Fibroblast of lung (primary cell): ENCODE results near the gene TMEM123. TPM values are rescaled to one million over a fixed set of nuclear protein-coding genes. Genes with fewer than 3 reads are reported as not detected.
"Not testable (repeated sequence)": the region's sequence is repeated elsewhere in the genome, so short reads cannot be mapped to it uniquely, and the experiment has no call there.

Source experiments
- DNase-seq, 2 donors: peaks; one replicate each; pipeline versions ENCODE4 v3.0.0 to v3.0.0-alpha.2; 2010; ENCODE audit warnings: low read depth in 2 of 2
- H2AFZ ChIP-seq: 2 replicates; pipeline ENCODE4 v1.5.1; 2012; ENCODE audit warnings: low read length, control low read depth, inconsistent platforms
- H3K27ac ChIP-seq: 2 replicates; pipeline ENCODE4 v1.5.1; 2011; ENCODE audit warnings: low read length, control low read depth; ENCODE audit not compliant: insufficient read depth
- H3K27me3 ChIP-seq: 2 replicates; pipeline ENCODE4 v1.5.1; 2011; ENCODE audit warnings: mild to moderate bottlenecking, low read length; ENCODE audit not compliant: control insufficient read depth, insufficient read depth
- H3K36me3 ChIP-seq: 2 replicates; pipeline ENCODE4 v1.5.1; 2011; ENCODE audit warnings: low read length; ENCODE audit not compliant: control insufficient read depth, insufficient read depth
- H3K4me1 ChIP-seq: 2 replicates; pipeline ENCODE4 v1.5.1; 2011; ENCODE audit warnings: low read length; ENCODE audit not compliant: control insufficient read depth, insufficient read depth; ENCODE audit errors: extremely low read depth
- H3K4me2 ChIP-seq: 2 replicates; pipeline ENCODE4 v1.5.1; 2011; ENCODE audit warnings: low read length, control low read depth; ENCODE audit not compliant: insufficient read depth; ENCODE audit errors: extremely low read depth
- H3K4me3 ChIP-seq, 4 experiments: fragments of 200-600 bp in 1 of 4; sonication (generic) in 1 of 4; replicated peaks in 1 of 4; 2 replicates each; pipeline ENCODE4 v1.5.1; 2011 to 2016; ENCODE audit warnings: low read length in 4 of 4, low read depth in 3 of 4, mild to moderate bottlenecking in 3 of 4, control low read depth in 2 of 4, inconsistent platforms in 1 of 4, mixed read lengths in 1 of 4; ENCODE audit not compliant: insufficient read depth in 1 of 4; ENCODE audit errors: control extremely low read depth in 1 of 4
- H3K79me2 ChIP-seq: 2 replicates; pipeline ENCODE4 v1.5.1; 2012; ENCODE audit warnings: mild to moderate bottlenecking, low read length, inconsistent platforms; ENCODE audit not compliant: control insufficient read depth, insufficient read depth
- H3K9ac ChIP-seq: 2 replicates; pipeline ENCODE4 v1.5.1; 2011; ENCODE audit warnings: mild to moderate bottlenecking, low read length, control low read depth; ENCODE audit not compliant: insufficient read depth
- H3K9me3 ChIP-seq: 2 replicates; pipeline ENCODE4 v1.5.1; 2012; ENCODE audit warnings: low read depth, low read length; ENCODE audit not compliant: control insufficient read depth, insufficient read depth
- H4K20me1 ChIP-seq: 2 replicates; pipeline ENCODE4 v1.5.1; 2011; ENCODE audit warnings: low read length; ENCODE audit not compliant: control insufficient read depth, insufficient read depth; ENCODE audit errors: extremely low read depth
- CTCF ChIP-seq, 2 donors: IDR thresholded peaks in 1 of 2; conservative IDR thresholded peaks in 1 of 2; 1 replicate in 1 of 2; 2 replicates in 1 of 2; pipeline ENCODE4 v1.5.1; 2011 to 2012; ENCODE audit warnings: low read length in 2 of 2, control low read depth in 1 of 2, inconsistent platforms in 1 of 2, low read depth in 1 of 2, mild to moderate bottlenecking in 1 of 2
- EZH2 ChIP-seq: IDR thresholded peaks from 2 replicates; pipeline ENCODE4 v1.5.1; 2012; ENCODE audit warnings: low read length, control low read depth, mild to moderate bottlenecking; ENCODE audit errors: missing control alignments
- polyA plus RNA-seq, 2 donors: library from polyadenylated mRNA; depleted of rRNA in 1 of 2; stranded (reverse) in 1 of 2; unstranded in 1 of 2; fragments of >200 nt; gene quantifications; 2 replicates each; pipeline ENCODE4 v1.2.1, GENCODE V29; 2011 to 2012; ENCODE audit warnings: missing spikeins in 1 of 2
- total RNA-seq: library from RNA; depleted of rRNA; stranded (reverse); fragments of >200 nt; gene quantifications from 2 replicates; pipeline ENCODE4 v1.2.1, GENCODE V29; 2014

Gene TMEM123
- total and polyA plus RNA-seq, 2 donors (not counting 1 experiment from before 2014, with no cell fraction given), result 127 to 355 TPM

GRCh38 chr11:102375720-102376399 is 76.7 kb downstream of the TMEM123 start:
- Histone ChIP-seq H3K36me3 (no peaks in the 10 kb centered on the region), H3K79me2 (peaks cover 16% of the 10 kb centered on the region), H2AFZ (no peak overlapping the region), H3K4me1 (no peaks in the 10 kb centered on the region), H3K4me2 (no peak overlapping the region), H4K20me1 (no peaks in the 10 kb centered on the region), H3K9me3 (no peaks in the 10 kb centered on the region), H3K27me3 (no peaks in the 10 kb centered on the region), H3K27ac (no peak overlapping the region), H3K4me3 (no peak overlapping the region), H3K9ac (no peak overlapping the region)
- peak in 1 of 2 donors; percentile 6 for DNase-seq
- no peak for TF ChIP-seq EZH2
- no peak for TF ChIP-seq CTCF (conservative IDR thresholded peaks at IDR 0.05 in 1 of 2, IDR thresholded peaks at IDR 0.05 in 1 of 2; ENCODE audit: low read depth in 1 of 2, low read length in 2 of 2)

- peaks cover 16% of the 10 kb centered on the region for H3K79me2 ChIP-seq
- H3K4me1 ChIP-seq, H3K4me2 ChIP-seq, H3K9me3 ChIP-seq, H3K9ac ChIP-seq, H3K36me3 ChIP-seq, DNase-seq, H3K4me3 ChIP-seq, H3K27me3 ChIP-seq, H2AFZ ChIP-seq, H4K20me1 ChIP-seq, H3K27ac ChIP-seq: not testable (repeated sequence)
These were observed 77.7 kb downstream of the TMEM123 start for GRCh38 chr11:102374633-102375424.

GRCh38 chr11:102368472-102368871 is 84.1 kb downstream of the TMEM123 start:
- Histone ChIP-seq H3K36me3 (no peaks in the 10 kb centered on the region), H3K79me2 (peaks cover 11% of the 10 kb centered on the region), H3K9ac (no peak overlapping the region), H3K9me3 (no peaks in the 10 kb centered on the region), H3K27me3 (no peaks in the 10 kb centered on the region), H3K27ac (no peak overlapping the region), H4K20me1 (no peaks in the 10 kb centered on the region), H2AFZ (no peak overlapping the region), H3K4me2 (no peak overlapping the region), H3K4me3 (no peak overlapping the region), H3K4me1 (no peaks in the 10 kb centered on the region)
- TF ChIP-seq EZH2, result no peak
- TF ChIP-seq CTCF (conservative IDR thresholded peaks at IDR 0.05 in 1 of 2, IDR thresholded peaks at IDR 0.05 in 1 of 2; ENCODE audit: low read depth in 1 of 2, low read length in 2 of 2), result no peak
- no peak for DNase-seq
